Activated T-cell treated with anti-CD3 and anti-CD28 coated beads, Interleukin-2, amount 50 U/mL, for 1 hour (primary cell): ENCODE results near the gene WSB1.

Source experiments
- DNase-seq: peaks from one replicate; pipeline ENCODE4 v3.0.0-alpha.2; 2020

Gene WSB1

DNA sequence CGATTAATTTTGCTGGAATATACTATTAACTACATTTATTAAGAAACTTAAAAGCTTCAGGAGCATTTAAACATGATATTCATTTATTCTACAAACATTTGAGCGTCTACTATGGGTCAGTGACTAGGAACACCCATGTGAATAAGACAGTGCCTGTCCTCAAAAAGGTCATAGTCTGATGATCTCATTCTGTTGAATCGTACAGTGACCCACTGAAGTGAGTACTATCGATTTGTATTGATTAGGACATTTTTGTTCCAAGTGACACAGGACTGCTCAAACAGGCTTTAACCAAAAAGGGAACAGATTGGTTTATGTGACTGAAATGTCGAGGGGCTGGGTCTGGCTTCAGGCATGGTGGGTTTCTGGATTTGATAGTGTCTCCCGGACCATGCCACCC is 68.6 kb downstream of the WSB1 start:
- no peak for DNase-seq

DNA sequence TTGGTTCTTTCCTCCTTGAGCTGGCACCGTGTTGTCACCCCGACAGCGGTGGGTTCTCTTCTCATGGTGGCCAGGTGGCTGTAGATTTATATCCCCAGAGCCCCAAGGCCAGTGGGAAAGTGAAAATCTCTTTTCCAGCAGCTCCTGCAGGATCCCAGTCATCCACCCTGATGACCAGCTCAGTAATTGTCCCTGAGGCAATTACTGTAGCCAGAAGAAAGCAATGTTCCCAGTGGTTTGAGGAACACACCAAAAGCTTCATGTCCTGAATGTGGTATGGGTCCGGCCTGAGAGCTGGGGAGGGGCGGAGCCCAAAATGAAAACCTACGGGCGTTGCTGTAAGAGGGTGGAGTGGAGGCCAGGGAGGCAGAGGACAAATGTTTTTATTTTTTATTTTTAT is 69.0 kb downstream of the WSB1 start:
- no peak for DNase-seq

DNA sequence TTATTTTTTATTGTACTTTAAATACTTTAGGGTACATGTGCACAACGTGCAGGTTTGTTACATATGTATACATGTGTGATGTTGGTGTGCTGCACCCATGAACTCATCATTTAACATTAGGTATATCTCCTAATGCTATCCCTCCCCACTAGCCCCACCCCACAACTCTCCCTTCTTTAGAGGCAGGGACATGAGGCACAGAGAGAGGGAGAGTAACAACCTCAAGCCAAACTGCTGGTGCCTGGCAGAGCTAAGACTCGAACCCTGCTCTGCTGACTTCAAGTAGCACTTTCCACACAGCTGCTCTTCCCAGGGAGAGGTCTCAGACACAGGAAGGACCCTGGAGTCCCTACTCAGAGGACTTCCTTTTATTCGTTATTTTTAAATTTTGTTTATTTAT is 69.4 kb downstream of the WSB1 start:
- no peak for DNase-seq
